Smooth muscle cell (in vitro differentiated cells): ENCODE data around the gene ASS1. TPM values are rescaled to one million over a fixed set of nuclear protein-coding genes. Genes with fewer than 3 reads are reported as not detected.

ENCODE experiments used
- DNase-seq: peaks from one replicate; lab custom pipeline; 2025; ENCODE audit not compliant: unreplicated experiment; lab: John Stamatoyannopoulos, UW
- H2AFZ ChIP-seq: fragments of 200-600 bp; sonication (generic); 2 replicates; pipeline ENCODE4 v1.6.0; 2016; ENCODE audit warnings: antibody characterized with exemption, low read depth, mild to moderate bottlenecking
- H3F3A ChIP-seq: fragments of 200-600 bp; sonication (generic); 2 replicates; pipeline ENCODE4 v1.6.0; 2017; ENCODE audit warnings: antibody characterized with exemption, low read depth
- H3K27ac ChIP-seq: fragments of 200-600 bp; sonication (generic); 2 replicates; pipeline ENCODE4 v1.5.1; 2016; ENCODE audit warnings: low read depth, mild to moderate bottlenecking
- H3K27me3 ChIP-seq: fragments of 200-600 bp; sonication (generic); 2 replicates; pipeline ENCODE4 v1.6.1; 2016; ENCODE audit warnings: low read depth, mild to moderate bottlenecking
- H3K36me3 ChIP-seq: fragments of 200-600 bp; sonication (generic); 2 replicates; pipeline ENCODE4 v1.5.1; 2016; ENCODE audit warnings: low read depth
- H3K4me1 ChIP-seq: fragments of 200-600 bp; sonication (generic); 2 replicates; pipeline ENCODE4 v1.5.1; 2016; ENCODE audit warnings: low read depth
- H3K4me2 ChIP-seq: fragments of 200-600 bp; sonication (generic); 2 replicates; pipeline ENCODE4 v1.6.0; 2016; ENCODE audit warnings: mild to moderate bottlenecking
- H3K4me3 ChIP-seq: fragments of 200-600 bp; sonication (generic); 2 replicates; pipeline ENCODE4 v1.5.1; 2016; ENCODE audit warnings: mild to moderate bottlenecking
- H3K79me2 ChIP-seq: fragments of 200-600 bp; sonication (generic); 2 replicates; pipeline ENCODE4 v1.6.0; 2016; ENCODE audit warnings: low read depth, mild to moderate bottlenecking
- H3K9ac ChIP-seq: fragments of 200-600 bp; sonication (generic); 2 replicates; pipeline ENCODE4 v1.6.0; 2016; ENCODE audit warnings: low read depth
- H3K9me3 ChIP-seq: fragments of 200-600 bp; sonication (generic); replicated peaks from 2 replicates; pipeline ENCODE4 v1.5.1; 2016; ENCODE audit warnings: low read depth
- H4K20me1 ChIP-seq: fragments of 200-600 bp; sonication (generic); 2 replicates; pipeline ENCODE4 v1.6.0; 2016; ENCODE audit warnings: low read depth
- CTCF ChIP-seq: fragments of 200-600 bp; sonication (generic); IDR thresholded peaks from 2 replicates; pipeline ENCODE4 v1.5.1; 2017; ENCODE audit warnings: borderline replicate concordance, mild to moderate bottlenecking, antibody characterized with exemption; ENCODE audit not compliant: insufficient read depth, poor library complexity, severe bottlenecking
- WGBS: methylation state at CpG from one replicate; pipeline ENCODE4 v1.1.7; 2016; ENCODE audit warnings: low lambda C conversion rate; 5-methylcytosine and 5-hydroxymethylcytosine counted together
- polyA plus RNA-seq: library from polyadenylated mRNA; unstranded; fragments of >200 nt; fragmentation: Nextera tagmentation; extraction: Ambion mirVana; gene quantifications from 2 replicates; pipeline ENCODE4 v1.2.1, GENCODE V29; 2016
- total RNA-seq: library from RNA; depleted of rRNA; stranded (reverse); fragments of >200 nt; gene quantifications from 2 replicates; pipeline ENCODE4 v1.2.3, GENCODE V29; 2014

Gene ASS1
- total and polyA plus RNA-seq, 2 experiments from 2014 or later: 78.2 to 81.5 TPM

DNA sequence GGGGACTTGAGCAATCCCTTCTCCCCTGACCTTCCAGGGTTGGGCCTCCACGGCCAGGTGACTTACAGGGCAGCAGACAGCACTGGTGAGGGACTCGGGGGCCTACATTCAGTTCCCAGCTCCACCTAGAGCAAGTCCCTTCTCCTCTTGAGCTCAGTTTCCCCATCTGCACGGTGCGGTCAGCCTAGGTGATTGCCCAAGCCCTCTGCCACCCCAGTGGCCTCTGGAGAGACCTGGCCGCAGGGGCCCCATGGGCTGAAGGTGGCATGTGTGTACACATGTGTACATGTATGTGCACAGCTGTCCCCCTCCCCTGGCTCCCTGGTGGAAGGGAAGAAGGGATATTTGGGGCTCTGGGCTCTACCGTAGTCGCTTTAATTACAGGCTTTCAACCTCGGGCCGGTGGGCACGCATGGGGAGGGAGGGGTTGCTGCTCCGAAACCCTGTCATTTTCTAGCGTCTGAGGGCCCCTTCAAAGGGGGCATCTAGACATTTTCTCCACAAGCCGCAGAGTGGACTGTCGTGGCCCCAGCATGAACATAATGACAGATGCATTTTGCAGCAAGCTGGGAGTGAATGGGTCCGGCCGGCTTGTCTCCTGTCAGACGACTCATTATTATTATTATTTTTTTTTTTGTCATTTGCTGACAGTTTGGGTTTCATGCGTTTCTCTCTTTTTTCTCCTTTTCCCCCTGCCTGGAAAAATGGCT is 44.0 kb downstream of the ASS1 start:
- WGBS: 95% methylated on average over 18 of the region's 18 CpGs
- Histone ChIP-seq H3K4me1 (no peaks in the 10 kb centered on the region), H3K4me2 (no peak overlapping the region), H3F3A (no peaks in the 10 kb centered on the region), H3K9ac (no peak overlapping the region), H3K27ac (no peak overlapping the region), H4K20me1 (no peaks in the 10 kb centered on the region), H2AFZ (no peak overlapping the region), H3K36me3 (no peaks in the 10 kb centered on the region), H3K9me3 (no peaks in the 10 kb centered on the region), H3K4me3 (no peak overlapping the region), H3K79me2 (no peaks in the 10 kb centered on the region), H3K27me3 (no peaks in the 10 kb centered on the region)
- DNase-seq: no peak
- TF ChIP-seq CTCF: no peak

- H3K27ac ChIP-seq: no peak overlapping the region
- peaks cover 2% of the 10 kb centered on the region for H3K9me3 ChIP-seq
- no peak overlapping the region for H3K4me3 ChIP-seq
- WGBS: 93% methylated on average over 19 of the region's 19 CpGs
- no peaks in the 10 kb centered on the region for H4K20me1 ChIP-seq
- no peaks in the 10 kb centered on the region for H3F3A ChIP-seq
- no peak overlapping the region for H2AFZ ChIP-seq
- peaks cover 6% of the 10 kb centered on the region for H3K36me3 ChIP-seq
- H3K9ac ChIP-seq: no peak overlapping the region
- H3K4me2 ChIP-seq: no peak overlapping the region
- no peaks in the 10 kb centered on the region for H3K79me2 ChIP-seq
- TF ChIP-seq CTCF: no peak
- H3K27me3 ChIP-seq: no peaks in the 10 kb centered on the region
- no peaks in the 10 kb centered on the region for H3K4me1 ChIP-seq
- no peak for DNase-seq
These were observed 46.2 kb downstream of the ASS1 start for GRCh38 chr9:130490981-130491380.

- WGBS: 97% methylated on average over 15 of the region's 15 CpGs
- TF ChIP-seq CTCF: no peak
- Histone ChIP-seq H4K20me1 (no peaks in the 10 kb centered on the region), H3K27me3 (no peaks in the 10 kb centered on the region), H3K4me1 (no peaks in the 10 kb centered on the region), H3F3A (no peaks in the 10 kb centered on the region), H3K4me3 (no peak overlapping the region), H2AFZ (no peak overlapping the region), H3K4me2 (no peak overlapping the region), H3K9me3 (peaks cover 2% of the 10 kb centered on the region), H3K9ac (no peak overlapping the region), H3K79me2 (no peaks in the 10 kb centered on the region), H3K27ac (no peak overlapping the region), H3K36me3 (peaks cover 6% of the 10 kb centered on the region)
- no peak for DNase-seq
These were observed 47.2 kb downstream of the ASS1 start for GRCh38 chr9:130491830-130492482.
